HG02798 (cell line): ENCODE data around the gene TMEM150A.
"Not testable (repeated sequence)": the region's sequence is repeated elsewhere in the genome, so short reads cannot be mapped to it uniquely, and the experiment has no call there.

ENCODE experiments used
- ATAC-seq: cut with Tn5 transposase; IDR thresholded peaks from one replicate; pipeline ENCODE4 v1.9.1; 2021; ENCODE audit warnings: mild to moderate bottlenecking; ENCODE audit not compliant: unreplicated experiment, poor library complexity

Gene TMEM150A

DNA sequence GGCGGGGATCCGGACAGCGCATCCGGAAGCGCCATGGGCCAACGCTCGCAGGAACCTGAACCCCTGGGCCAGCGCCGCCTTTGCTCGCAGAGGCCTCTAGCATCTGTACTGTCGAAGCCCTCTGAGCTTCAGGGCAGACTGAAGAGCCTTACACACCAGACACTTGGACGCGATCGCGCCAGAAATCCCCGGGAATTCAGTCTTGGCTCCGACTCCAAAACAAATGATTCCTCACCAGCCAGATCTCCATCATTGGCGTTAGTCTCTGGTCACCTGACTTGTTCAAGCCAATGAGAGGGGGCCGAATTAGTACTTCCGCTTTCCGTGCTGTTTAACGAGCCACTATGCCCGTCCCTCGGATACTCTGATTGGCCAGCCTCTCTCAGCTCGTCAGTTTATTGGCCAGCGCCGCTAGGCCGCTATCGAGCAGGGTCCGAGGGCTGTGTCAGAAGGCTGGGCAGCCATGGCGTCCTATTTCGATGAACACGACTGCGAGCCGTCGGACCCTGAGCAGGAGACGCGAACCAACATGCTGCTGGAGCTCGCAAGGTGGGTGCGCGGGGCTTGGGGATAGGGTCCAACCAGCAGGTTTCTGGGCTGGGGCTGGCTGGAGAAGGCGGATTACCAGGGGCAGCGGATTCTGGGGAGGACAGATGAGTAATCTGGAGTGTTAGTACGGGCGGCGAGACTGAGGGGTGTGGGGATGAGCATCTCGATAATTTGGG is 7.0 kb downstream of the TMEM150A start, which contains the start of gene RNF181:
Gene RNF181, plus strand, starts transcription at position 445 of the 725 bp plus-strand sequence. Its CDS starts 19 bp downstream, at position 464.
- ATAC-seq = peak; percentile 99

DNA sequence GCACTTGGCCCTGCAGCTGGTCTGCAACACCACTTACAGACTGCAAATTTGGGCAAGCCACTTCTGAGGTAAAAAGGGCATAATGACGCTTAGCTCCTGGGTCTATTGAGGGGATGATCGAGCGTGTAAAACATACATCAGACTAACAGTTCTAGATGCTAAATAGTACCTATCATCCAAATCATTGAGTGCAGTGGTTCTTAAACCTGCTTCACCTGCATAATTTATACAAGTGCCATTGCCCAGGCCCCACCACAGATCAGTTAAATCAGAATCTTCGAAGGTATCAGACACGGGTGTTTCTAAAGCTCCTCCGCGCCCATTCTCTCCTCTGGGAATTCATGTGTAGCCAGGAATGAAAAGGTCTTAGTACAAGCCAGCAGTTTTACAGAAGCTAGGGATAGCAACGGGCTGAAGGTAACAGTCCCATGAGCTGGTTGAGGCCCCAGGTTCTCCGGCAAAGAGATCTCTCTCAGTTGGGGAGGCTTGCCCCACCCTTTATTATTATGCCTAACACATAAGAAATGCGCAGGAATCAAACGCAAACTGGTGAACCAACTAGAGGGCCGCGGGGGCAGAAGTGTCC is 7.7 kb downstream of the TMEM150A start:
- no peak for ATAC-seq

DNA sequence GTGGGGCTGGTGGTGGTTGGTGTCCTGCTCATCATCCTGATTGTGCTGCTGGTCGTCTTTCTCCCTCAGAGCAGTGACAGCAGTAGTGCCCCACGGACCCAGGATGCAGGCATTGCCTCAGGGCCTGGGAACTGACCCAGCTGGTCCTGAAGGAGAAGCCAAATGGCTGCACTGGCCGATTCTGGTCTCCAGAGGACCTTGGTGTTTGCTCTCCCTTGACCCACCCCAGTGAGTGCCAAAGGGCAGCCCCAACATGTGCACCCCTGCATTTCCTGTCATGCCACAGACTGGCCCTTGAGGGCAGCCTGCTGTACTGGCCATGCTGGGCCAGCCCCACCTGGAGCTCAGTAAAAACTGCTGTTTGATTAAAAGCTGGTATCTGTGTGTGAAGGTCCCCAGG is 9.5 kb downstream of the TMEM150A start:
- ATAC-seq = no peak

DNA sequence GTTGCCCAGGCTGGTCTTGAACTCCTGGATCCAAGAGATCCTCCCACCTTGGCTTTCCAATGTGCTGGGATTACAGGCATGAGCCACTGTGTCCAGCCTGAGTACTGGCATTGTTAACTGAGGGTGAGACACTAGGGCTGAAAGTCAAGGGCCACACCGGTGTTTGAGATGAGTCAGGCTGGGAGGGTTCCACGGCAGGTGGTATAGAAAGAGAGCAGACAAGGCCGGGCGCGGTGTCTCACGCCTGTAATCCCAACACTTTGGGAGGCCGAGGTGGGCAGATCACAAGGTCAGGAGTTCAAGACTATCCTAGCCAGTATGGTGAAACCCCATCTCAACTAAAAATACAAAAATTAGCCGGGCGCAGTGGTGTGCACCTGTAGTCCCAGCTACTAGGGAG is 10.2 kb downstream of the TMEM150A start:
- not testable (repeated sequence) for ATAC-seq

DNA sequence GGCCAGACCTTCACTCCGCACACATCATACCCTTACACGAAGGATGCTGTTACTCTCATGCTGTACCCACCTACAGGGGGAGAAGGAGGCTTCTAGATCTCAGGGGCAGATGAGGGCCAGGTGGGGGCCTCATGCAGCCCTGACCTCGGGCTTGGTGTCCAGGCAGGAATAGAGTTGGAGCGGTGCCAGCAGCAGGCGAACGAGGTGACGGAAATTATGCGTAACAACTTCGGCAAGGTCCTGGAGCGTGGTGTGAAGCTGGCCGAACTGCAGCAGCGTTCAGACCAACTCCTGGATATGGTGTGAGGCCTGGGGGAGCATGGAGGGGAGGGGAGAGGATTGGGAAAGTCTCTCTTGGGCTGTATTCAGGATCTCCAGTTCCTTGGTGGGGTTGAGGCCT is 10.9 kb downstream of the TMEM150A start:
- ATAC-seq = no peak

DNA sequence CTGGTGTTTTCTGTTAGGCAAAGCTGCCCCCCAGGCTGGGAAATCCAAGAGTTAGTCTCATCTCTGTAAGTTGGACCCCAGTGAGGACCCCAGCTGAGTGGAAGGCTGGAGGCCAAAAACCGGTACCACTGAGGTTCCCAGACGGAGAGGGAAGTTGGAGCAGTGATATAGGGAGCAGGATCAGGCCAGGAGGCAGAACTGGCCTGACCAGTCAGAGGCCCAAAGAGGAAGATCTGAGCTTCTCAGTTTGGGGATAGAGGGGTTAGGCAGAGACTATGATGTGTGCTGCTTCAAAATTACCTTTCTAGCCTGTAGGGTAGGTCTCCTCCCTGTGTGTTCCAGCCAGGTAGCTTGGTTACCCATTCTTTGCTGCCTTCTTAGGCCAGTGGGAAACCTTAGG is 11.5 kb downstream of the TMEM150A start:
- ATAC-seq = no peak

DNA sequence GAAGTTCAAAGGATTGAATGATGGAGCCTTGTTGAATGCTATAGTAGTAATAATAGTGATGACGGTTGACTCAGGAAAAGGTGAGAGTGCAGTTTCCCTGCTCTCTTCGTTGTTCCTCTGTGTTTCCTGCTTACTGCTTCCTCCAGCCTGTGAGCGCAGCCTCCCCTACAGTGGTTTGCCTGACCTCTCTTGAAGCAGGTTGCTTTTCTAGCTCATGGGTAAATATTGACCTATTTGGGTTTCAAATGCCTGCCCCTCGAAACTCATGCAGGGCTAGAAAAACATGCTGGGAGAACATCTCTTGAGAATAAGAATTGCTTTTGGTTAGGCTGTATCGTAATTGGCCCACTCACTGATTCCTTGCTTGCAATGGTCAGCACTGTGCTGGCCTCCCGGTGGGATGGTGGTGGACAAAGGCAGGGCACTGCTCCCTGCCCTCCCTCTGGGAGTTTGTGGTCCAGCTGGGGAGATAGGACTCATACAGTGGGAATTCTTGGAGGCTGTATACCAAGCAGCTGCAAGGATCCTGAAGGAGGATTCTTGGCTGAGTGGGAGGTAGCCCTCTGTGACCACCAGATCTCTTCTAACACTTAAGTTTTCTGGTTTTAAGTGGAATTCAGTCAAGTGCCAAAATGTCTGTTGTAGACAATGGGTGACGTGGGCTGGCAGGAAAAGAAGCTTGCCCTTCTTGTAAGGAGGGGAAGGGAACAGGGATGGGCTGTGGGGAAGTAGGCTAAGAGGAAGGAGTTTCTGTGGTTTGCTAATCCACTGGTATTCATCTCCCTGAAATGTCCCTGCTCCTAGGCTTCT is 12.3 kb downstream of the TMEM150A start:
- ATAC-seq = no peak

DNA sequence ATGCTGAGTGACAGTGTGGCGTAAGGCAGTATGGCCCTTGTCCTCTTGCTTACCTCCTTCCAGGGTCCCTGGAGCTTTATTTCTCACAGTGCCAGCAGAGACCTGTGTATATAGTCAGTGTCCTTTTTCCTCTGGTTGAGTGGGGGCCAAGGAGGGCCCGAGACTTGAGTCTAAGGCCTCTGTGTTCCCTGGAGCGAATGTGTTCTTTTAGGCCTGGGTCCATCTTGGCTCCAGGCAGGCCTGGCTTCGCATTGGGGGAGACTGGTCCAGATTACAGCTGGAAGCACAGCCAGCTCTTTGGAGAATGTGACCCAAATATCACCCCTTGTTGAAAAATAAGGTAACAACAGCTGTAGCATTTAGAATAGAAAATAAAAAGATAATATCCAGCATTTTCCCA is 13.3 kb downstream of the TMEM150A start:
- ATAC-seq = no peak

DNA sequence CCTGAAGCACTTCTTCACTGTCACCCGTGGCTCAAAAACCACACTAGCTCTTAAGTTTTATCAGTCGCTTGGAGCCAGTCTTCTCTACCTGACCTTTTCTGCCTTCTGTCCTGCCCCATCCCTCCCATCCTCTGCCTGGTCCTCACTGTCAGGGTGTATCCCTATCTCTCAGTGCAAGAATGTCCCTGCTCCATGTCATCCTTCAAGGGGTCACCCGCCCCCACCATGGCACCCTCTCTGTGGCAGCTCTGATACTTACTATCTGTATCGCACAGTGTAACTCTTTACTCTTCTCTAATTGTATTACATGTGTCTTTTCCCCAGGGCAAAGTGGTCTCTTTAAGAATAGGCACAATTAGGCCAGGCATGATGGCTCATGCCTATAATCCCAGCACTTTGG is 13.9 kb downstream of the TMEM150A start:
- no peak for ATAC-seq

DNA sequence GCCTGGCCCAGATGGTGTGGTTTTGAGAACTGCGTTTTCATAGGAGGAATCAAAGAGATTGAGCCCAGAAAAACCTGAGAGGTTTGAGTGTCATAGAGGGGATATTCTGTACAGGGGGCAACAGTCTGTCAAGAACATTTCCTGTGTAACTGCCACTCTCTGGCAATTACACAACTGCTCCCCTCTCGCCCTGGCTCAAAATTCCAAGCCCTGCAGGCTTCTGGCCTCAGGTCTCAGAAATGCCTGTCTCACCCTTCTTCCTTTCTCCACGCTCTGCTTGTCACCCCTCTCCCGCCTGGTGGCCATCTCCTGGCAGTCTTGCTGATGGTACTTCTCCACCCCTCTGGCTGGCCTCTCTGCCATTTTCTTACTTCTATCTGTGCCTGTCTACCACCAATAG is 14.3 kb downstream of the TMEM150A start:
- no peak for ATAC-seq

DNA sequence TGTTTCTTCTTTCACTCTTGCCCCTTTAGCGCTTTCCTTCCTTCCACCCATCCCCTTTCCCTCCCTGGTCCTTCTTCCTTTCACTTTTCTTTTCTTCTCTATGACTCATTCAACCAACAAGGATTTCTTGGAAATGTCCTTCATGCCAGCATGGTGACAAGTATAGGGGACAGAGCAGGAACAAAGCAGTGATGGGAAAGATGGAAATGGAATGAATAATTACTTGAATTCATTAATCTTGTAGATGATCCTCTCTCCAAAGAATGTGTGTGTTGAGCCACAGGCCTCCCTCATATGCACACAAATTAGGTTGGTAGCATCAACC is 16.8 kb downstream of the TMEM150A start:
- ATAC-seq = no peak

DNA sequence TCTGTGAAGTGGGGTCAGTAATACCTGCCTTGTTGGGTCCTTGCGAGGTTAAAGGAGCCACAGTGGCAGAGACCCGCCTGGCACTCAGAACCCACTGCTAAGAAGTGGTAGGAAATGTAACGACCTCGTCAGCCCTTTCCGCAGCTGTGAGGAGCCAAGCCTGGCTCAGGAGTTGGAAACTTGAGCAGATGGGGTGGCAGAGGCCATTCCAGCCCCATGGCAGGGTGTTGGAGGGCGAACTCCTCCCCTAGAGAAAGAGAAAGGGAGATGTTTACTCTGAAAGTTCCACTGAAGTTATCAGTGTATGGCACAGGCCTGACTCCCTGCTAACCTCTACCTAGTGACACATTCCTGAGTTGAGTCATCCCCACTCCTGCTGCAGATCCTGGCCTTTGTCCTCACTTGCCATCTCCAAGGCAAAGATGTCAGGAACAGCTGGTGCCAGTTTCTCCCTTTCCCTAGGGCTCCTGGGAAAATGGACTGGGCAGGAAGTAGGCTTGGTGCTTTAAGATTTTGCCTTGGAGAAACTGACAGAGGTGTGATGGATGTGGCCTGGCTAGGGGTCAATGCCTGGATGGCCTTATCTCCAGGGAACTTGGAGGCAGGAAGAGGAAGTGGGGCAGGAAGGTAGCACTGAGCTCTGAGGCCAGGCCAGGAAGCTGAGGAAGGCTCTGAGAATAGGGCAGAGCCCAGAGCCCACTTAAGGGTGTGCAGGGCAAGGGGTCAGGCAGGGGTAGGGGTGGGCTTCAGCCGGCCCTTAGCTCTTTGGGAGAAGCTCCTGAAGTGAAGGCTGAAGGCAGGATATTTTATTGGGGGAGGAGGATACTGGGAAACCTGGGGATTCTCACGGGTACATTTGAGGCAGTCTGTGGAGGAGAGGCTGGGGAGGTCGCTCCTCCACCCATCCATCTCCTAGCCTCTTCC is 17.4 kb downstream of the TMEM150A start:
- peak; percentile 46 for ATAC-seq

DNA sequence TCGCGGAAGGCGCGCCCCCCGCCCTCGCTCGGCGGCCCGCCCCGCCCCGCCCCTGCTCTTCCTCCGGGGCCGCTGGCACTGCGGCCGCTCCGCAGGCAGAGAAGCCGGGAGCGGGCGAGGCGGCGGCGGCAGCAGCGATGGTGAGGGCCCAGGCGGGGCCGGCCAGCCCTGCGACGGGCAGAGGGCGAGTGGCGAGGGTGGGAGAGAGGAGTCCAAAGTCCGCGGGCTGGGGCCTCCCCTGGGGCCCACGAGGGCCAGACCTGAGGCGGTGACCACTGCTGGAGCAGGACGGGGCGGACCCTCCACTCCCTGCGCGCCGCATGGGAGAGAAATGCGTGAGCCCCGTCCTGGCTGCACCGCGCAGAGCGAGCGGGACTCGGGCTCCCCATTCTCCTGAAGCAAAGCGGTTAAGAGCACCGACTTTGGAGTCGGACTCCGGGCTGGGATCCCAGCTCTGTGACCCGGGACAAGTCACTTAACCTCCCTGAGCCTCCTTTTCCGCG is 18.1 kb downstream of the TMEM150A start, which contains the start of gene VAMP5:
Gene VAMP5, plus strand, starts transcription at position 78 of the 503 bp plus-strand sequence. Its CDS starts 60 bp downstream, at position 138.
- ATAC-seq = peak; percentile 67

DNA sequence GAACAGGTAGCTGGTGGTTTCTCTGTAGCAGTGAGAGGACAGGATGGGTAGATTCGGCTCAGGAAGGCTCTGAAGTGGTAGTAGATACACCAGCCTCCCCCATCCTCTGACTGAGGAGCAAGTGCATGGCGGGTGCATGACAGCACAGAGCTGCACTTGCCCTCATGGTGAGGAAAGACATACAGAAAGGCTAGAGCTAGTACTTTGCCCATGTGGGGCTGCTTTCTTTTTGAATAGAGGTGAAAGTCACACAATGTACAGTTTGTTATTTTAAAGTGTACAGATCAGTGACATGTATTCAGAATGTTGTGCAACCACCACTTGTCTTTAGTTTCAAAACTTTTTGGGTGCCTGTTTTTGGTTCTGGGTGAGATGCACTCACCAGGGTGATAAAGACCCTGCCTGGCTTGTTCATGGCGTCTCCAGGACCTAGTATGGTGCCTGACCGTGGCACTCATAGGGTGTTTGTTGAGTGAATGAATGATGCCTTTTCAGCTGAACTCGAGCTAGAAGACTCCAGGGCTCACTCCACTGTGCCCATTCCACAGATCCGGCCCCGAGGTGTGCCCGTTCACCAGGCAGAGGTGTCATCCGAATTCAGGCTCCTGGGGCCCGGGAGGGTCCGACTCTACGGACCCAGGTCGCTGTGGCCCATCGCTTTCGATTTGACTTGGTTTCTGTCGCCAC is 18.7 kb downstream of the TMEM150A start:
- ATAC-seq = peak; percentile 8

DNA sequence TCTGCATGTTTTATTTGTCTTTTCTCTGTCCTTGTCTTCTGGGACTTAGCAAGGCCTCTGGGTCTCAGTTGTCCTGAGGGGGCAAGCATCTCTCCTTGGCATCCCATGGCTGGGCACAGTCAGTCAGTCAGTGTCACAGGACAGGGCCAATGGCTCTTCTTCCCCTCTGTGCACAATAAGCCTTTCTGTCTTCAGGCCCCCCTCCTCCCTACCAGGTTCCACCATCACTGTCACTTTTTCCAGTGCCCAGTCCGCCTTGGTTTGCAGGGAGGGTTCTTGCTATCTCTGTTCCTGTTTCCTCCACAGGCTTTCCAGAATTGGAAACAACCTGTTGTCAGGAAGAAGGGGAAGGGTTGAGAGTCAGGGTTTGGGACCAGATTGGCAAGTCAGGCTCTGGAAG is 20.0 kb downstream of the TMEM150A start:
- ATAC-seq = no peak

DNA sequence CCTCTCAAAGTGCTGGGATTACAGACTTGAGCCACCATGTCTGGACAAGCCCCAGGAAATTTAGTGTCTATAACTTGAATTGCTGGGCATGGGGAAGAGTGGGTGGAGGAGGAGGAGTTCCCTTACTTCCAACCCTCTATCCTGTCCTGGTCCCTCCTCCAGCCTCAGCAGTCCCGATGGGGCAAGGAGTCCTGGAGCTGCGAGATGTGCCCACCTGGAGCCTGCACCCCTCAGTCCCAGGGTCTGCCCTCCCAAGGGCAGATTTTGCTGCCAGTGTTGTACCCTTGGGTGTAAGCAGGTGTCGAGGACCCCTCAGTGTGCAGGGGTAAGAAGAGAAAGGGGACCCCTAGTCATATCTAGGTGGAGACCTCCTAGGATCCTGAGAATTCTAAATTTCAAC is 22.3 kb downstream of the TMEM150A start:
- no peak for ATAC-seq

DNA sequence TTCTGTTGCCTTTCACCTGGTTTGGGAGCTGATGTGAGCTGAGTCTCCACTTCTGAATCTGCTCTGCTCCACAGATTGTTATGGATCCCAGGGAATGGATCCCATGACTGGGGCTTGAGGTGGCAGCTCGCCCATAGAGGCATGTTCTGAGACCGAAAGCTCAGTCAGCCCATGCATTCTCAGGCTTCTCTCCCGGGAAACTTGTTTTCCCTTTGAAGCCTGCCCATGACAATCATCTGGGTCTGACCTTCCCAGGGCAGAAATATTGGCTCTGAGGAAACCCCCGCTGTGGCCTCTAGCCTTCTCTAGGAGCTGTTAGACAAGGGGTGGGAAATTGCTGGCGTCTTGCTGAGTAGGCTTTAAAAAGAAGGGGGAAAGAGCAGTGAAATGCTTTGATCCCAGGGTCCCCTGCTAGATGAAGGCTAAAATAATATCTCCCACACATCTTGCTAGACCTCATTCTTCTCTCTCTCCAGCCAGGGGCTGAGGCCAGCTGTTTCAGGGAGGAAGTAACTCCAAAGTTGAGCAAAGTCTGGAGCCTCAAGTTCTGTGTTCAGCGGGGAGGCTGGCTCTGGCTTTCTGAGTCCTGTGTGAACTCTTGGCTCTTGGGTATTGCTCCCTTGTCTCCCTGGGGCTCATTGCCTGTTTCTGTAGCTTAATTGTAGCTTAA is 23.1 kb downstream of the TMEM150A start:
- no peak for ATAC-seq

DNA sequence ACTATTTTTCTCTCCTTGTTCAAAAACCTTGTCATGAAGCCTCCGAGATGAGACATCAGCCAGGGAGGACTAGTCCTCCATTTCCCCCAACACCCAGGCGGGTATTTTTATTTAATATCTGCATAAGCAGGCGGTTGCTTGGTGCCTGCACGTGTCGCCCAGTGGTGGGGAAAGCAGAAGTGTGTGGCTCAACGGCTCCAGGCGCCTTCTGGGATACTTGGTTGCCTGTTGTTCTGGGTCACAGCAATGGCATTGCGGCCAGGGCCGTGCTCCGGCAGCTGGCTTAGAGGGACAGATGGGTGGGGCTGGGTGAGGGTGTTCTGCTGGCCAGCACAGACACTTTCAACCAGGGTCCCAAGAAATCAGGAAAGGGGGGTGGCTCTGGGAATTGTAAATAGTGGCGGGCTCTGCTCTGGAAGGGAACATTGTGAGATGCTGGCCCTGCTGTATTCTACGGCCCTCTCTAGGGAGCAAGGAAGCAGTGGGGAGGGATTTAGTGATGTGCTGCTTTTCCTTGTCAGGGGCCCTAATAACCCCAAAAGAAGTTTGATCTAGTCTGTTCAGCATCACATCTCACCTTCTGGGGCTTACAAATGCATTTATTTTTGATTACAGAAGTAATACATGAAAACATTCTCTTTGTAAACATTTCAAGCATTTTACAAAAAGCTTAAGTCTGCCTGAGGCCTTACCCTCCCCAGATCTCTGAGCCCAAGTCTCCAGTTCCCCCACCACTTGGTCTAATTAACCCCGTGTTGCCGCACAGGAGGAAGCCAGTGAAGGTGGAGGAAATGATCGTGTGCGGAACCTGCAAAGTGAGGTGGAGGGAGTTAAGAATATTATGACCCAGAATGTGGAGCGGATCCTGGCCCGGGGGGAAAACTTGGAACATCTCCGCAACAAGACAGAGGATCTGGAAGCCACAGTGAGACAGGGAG is 24.0 kb downstream of the TMEM150A start:
- ATAC-seq = peak; percentile 52
